Measurements from ENCODE around the gene DIPK2A. TPM values are rescaled to one million over a fixed set of nuclear protein-coding genes. Genes with fewer than 3 reads are reported as not detected.

DIPK2A gene
- total and polyA plus RNA-seq, 2 experiments from 2014 or later, result 19.0 to 38.5 TPM

- no peaks in the 10 kb centered on the region for H3K27me3 ChIP-seq (ENCODE audit: insufficient read depth)
- H3K9me3 Mint-ChIP-seq, result no peaks in the 10 kb centered on the region; the same call in 2 of the 3 replicates
- H3K4me3 ChIP-seq, result peak overlapping the region; percentile 91
- peaks cover 42% of the 10 kb centered on the region for H3K79me2 ChIP-seq (replicated peaks; ENCODE audit: insufficient read depth)
- H3K27ac ChIP-seq (ENCODE audit: low read depth), result peak overlapping the region; percentile 90; the same call in 1 of the 2 replicates
- peaks cover 34% of the 10 kb centered on the region for H3K4me1 Mint-ChIP-seq
- H4K20me1 ChIP-seq (replicated peaks; ENCODE audit: insufficient read depth), result peaks cover 9% of the 10 kb centered on the region; the same call in 1 of the 2 replicates
- H3K4me2 ChIP-seq, result peak overlapping the region; percentile 88
- TF ChIP-seq REST (IDR thresholded peaks at IDR 0.05; ENCODE audit: unreplicated experiment) (no peak), NANOG (IDR thresholded peaks at IDR 0.05; ENCODE audit: borderline replicate concordance) (no peak), EZH2 (IDR thresholded peaks at IDR 0.05; ENCODE audit: low read depth, unreplicated experiment) (no peak), STAT1 (IDR thresholded peaks at IDR 0.05; ENCODE audit: unreplicated experiment) (no peak), ETS1 (IDR thresholded peaks at IDR 0.05) (no peak), ZNF331 (CRISPR knock-in tag; IDR thresholded peaks at IDR 0.05; ENCODE audit: low read depth) (no peak), CTCF (conservative IDR thresholded peaks at IDR 0.05; ENCODE audit: low read depth in 2 of 2) (no peak), ZNF462 (CRISPR knock-in tag; IDR thresholded peaks at IDR 0.05) (no peak), POLR2AphosphoS5 (IDR thresholded peaks at IDR 0.05; ENCODE audit: low read depth) (no peak), EZH2phosphoT487 (IDR thresholded peaks at IDR 0.05; ENCODE audit: unreplicated experiment) (no peak), ZNF114 (CRISPR knock-in tag; IDR thresholded peaks at IDR 0.05) (no peak), JUNB (IDR thresholded peaks at IDR 0.05; ENCODE audit: unreplicated experiment) (no peak), CREB1 (CRISPR knock-in tag; IDR thresholded peaks at IDR 0.05; ENCODE audit: low read depth) (no peak)
- H3K36me3 Mint-ChIP-seq (ENCODE audit: low read depth), result peaks cover 4% of the 10 kb centered on the region; the same call in 1 of the 3 replicates
- no peak overlapping the region; the same call in 1 of the 2 replicates for H2AFZ ChIP-seq
- peak overlapping the region; percentile 94 for H3K4me3 Mint-ChIP-seq
- no peaks in the 10 kb centered on the region for H3K9me2 ChIP-seq (ENCODE audit: insufficient read depth)
- no peaks in the 10 kb centered on the region for H3K36me3 ChIP-seq (ENCODE audit: insufficient read depth)
- peaks cover 11% of the 10 kb centered on the region for H3K27me3 Mint-ChIP-seq (ENCODE audit: insufficient read depth, low read depth, poor library complexity)
- H3F3A ChIP-seq (replicated peaks; ENCODE audit: low read depth), result no peaks in the 10 kb centered on the region
- DNase-seq (ENCODE audit: low spot score), result no peak
- peak; percentile 19 for ATAC-seq
- H3K4me1 ChIP-seq (ENCODE audit: insufficient read depth), result peaks cover 25% of the 10 kb centered on the region
- peak overlapping the region; percentile 80 for H3K27ac Mint-ChIP-seq
Observed at GRCh38 chr3:143972155-143972504, 507 bp downstream of the DIPK2A start.
